Glutamatergic neuron (in vitro differentiated cells): Measurements from ENCODE around the gene FAT2. TPM values are rescaled to one million over a fixed set of nuclear protein-coding genes. Genes with fewer than 3 reads are reported as not detected.

Source experiments
- DNase-seq: peaks from one replicate; pipeline ENCODE4 v3.0.0; 2022
- H3K27ac Mint-ChIP-seq: one replicate; pipeline ENCODE4 v1.8.0; 2020; ENCODE audit warnings: mild to moderate bottlenecking, mixed read lengths, inconsistent platforms; ENCODE audit not compliant: unreplicated experiment
- H3K27me3 Mint-ChIP-seq: one replicate; pipeline ENCODE4 v1.8.0; 2020; ENCODE audit warnings: mild to moderate bottlenecking, moderate library complexity, mixed read lengths, inconsistent platforms; ENCODE audit not compliant: unreplicated experiment
- H3K36me3 Mint-ChIP-seq: one replicate; pipeline ENCODE4 v1.8.0; 2020; ENCODE audit warnings: mild to moderate bottlenecking, mixed read lengths, inconsistent platforms; ENCODE audit not compliant: unreplicated experiment
- H3K4me1 Mint-ChIP-seq: one replicate; pipeline ENCODE4 v1.8.0; 2020; ENCODE audit warnings: mild to moderate bottlenecking, low read depth, mixed read lengths, inconsistent platforms; ENCODE audit not compliant: unreplicated experiment
- H3K4me3 Mint-ChIP-seq: one replicate; pipeline ENCODE4 v1.8.0; 2020; ENCODE audit warnings: mild to moderate bottlenecking, mixed read lengths, inconsistent platforms; ENCODE audit not compliant: unreplicated experiment
- H3K9me3 Mint-ChIP-seq: one replicate; pipeline ENCODE4 v1.8.0; 2020; ENCODE audit warnings: mild to moderate bottlenecking, moderate library complexity, mixed read lengths, inconsistent platforms; ENCODE audit not compliant: unreplicated experiment
- CTCF ChIP-seq: fragments of 200-600 bp; sonication (generic); IDR thresholded peaks from one replicate; pipeline ENCODE4 v1.5.0; 2021; ENCODE audit not compliant: partially characterized antibody, unreplicated experiment
- total RNA-seq: library from RNA; stranded (reverse); fragmentation: NEBNext Ultra II Directional; extraction: Animal tissue kit (Norgen Biotek cat#: 25700); gene quantifications from one replicate; pipeline ENCODE4 v1.2.1, GENCODE V29; 2021; ENCODE audit not compliant: unreplicated experiment

The FAT2 gene
- total RNA-seq, 1 donor from 2014 or later: 0.02 TPM

DNA sequence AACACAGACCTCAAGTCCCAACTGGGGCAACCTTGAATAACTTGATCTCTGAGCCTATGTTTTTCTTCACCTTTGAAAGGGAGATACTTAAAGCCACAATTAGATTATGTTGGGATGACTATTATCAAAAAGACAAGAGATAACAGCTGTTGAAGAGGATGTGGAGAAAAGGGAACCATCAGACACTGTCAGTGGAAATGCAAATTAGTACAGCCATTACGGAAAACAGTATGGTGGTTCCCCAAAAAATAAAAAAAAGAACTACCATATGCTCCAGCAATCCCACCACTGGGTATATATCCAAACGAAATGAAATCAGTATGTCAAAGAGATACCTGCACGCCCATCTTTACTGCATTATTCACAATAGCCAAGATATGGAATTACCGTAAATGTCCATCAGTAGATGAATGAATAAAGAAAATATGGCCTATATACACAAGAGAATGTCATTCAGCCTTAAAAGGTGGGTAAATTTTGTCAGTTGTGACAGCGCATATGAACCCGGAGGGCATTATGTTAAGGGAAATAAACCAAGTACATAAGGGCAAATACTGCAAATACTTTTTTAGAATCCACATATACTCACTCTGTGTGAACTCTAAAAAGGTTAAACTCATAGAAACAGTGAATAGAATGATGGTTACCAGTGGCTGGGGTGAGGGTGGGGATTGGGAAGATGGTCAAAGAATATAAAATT lies 12.7 kb downstream of the FAT2 start:
- no peak for TF ChIP-seq CTCF
- no peaks in the 10 kb centered on the region for H3K36me3 Mint-ChIP-seq
- no peaks in the 10 kb centered on the region for H3K9me3 Mint-ChIP-seq
- H3K4me3 Mint-ChIP-seq: no peak overlapping the region
- no peak for DNase-seq
- peaks cover 11% of the 10 kb centered on the region for H3K4me1 Mint-ChIP-seq
- H3K27me3 Mint-ChIP-seq: no peaks in the 10 kb centered on the region
- H3K27ac Mint-ChIP-seq: no peak overlapping the region

- DNase-seq: no peak
- Mint-ChIP-seq H3K4me1 (peaks cover 10% of the 10 kb centered on the region), H3K9me3 (no peaks in the 10 kb centered on the region), H3K36me3 (no peaks in the 10 kb centered on the region), H3K27ac (no peak overlapping the region), H3K27me3 (no peaks in the 10 kb centered on the region), H3K4me3 (no peak overlapping the region)
- no peak for TF ChIP-seq CTCF
These were observed 13.6 kb downstream of the FAT2 start for GRCh38 chr5:151577566-151577965.

GRCh38 chr5:151574444-151574996 lies 16.6 kb downstream of the FAT2 start:
- Mint-ChIP-seq H3K4me1 (no peaks in the 10 kb centered on the region), H3K27me3 (peaks cover 6% of the 10 kb centered on the region)
- no peak for TF ChIP-seq CTCF

GRCh38 chr5:151572657-151573368 lies 18.3 kb downstream of the FAT2 start:
- no peak for TF ChIP-seq CTCF
- peaks cover 5% of the 10 kb centered on the region for H3K9me3 Mint-ChIP-seq
- H3K27me3 Mint-ChIP-seq: peaks cover 6% of the 10 kb centered on the region

More at GRCh38 chr5:151574444-151574996, 16.6 kb downstream of the FAT2 start:
- Mint-ChIP-seq H3K4me3 (no peak overlapping the region), H3K27ac (no peak overlapping the region), H3K36me3 (no peaks in the 10 kb centered on the region), H3K9me3 (peaks cover 4% of the 10 kb centered on the region)
- DNase-seq: no peak

More at GRCh38 chr5:151572657-151573368, 18.3 kb downstream of the FAT2 start:
- peaks cover 3% of the 10 kb centered on the region for H3K4me1 Mint-ChIP-seq
- no peak overlapping the region for H3K4me3 Mint-ChIP-seq
- no peak for DNase-seq
- no peaks in the 10 kb centered on the region for H3K36me3 Mint-ChIP-seq
- H3K27ac Mint-ChIP-seq: no peak overlapping the region
